Kidney glomerular epithelial cell (primary cell): ENCODE data around the gene AJM1.

Source experiments
- DNase-seq: peaks from one replicate; lab custom pipeline; 2025; lab: John Stamatoyannopoulos, UW

The AJM1 gene

DNA sequence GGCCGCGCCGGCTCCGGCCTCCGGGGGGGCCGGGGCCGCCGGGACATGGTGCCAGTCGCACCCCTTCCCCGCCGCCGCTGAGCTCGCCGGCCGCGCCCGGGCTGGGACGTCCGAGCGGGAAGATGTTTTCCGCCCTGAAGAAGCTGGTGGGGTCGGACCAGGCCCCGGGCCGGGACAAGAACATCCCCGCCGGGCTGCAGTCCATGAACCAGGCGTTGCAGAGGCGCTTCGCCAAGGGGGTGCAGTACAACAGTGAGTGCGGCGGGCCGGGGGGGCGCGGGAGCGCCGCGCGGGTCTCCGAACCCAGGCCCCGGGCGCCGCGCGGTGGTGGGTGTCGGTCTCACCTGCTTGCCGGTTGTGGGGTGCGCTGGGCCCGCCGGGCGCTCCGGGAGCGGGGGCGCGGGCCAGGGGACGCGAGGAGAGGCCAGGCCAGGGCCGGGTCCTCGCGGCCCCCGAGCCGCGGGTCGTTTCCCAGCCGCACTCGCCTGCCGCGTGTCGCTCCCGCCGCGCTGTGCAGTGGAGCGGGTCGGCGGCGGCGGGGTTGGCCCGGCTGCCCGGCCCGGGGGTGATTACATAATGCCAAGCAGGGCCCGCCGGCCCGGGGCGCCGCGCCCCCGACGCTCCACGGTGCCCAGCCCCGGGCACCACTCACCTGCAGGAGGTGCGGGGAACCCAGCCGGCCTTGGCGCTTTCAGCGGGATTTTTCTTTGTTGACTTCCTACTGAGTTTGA lies 34.0 kb upstream of the AJM1 start:
- no peak for DNase-seq

DNA sequence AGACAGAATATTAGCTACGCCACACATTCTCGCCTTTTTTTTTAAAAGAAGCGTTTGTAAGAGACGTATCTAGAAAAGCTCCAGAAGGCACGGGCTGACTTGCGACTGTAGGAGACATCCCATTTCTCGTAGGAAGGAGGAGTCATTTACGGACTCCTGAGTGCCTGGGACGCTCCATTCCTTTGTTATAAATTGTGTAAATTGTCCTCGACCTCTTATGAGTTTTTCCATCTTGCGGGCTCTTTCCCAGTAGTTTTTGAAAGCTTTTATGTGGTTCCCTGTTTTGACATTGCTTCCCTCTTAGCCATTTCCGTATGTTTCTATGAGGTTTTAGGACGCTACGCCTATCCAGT lies 33.5 kb upstream of the AJM1 start:
- peak; percentile 33 for DNase-seq

- DNase-seq = no peak
Measured at GRCh38 chr9:136814725-136815421, 27.4 kb upstream of the AJM1 start.

GRCh38 chr9:136815422-136815782 lies 26.9 kb upstream of the AJM1 start:
- DNase-seq = no peak

GRCh38 chr9:136820971-136821825 lies 21.1 kb upstream of the AJM1 start:
- DNase-seq = no peak

GRCh38 chr9:136821826-136822544 lies 20.3 kb upstream of the AJM1 start:
- no peak for DNase-seq

DNA sequence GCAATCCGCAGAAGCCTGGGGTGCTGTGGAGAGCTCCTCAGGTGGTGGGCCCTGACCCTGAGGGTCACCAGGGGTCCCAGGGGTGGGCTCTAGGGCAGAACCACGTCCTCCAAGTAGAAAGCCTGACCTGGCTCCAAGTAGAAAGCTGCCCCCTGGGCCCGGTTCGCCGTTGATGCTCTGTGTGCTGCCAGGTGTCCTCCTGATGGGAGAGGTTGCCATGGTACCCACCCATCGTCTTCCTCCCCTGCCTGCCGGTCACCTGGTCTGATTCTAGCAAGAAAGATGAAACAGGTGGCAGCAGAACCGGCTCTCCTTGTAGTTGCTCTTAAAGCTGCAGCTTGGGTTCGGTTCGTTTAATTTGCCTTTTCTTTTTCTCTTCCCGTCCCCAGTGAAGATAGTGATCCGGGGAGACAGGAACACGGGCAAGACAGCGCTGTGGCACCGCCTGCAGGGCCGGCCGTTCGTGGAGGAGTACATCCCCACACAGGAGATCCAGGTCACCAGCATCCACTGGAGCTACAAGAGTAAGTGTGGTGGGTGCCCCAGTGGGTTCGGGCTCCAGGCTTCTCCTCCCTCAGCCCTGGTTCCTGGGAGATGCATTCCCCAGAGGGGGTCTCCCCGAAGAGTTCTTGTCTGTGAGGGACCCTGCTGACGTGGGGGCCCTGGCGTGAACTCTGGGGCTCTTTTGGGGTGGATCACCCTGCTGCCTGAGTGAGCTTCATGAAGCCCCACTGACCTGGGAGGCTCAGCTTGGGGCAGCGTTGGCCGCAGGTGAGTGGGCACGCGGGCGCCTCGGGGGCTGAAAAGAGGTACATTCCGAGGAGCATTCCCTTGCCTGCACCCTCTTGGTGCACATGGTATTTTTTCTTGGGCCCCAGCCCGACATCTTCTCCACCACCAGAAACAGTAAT lies 18.9 kb upstream of the AJM1 start:
- DNase-seq = no peak

GRCh38 chr9:136824496-136825225 lies 17.6 kb upstream of the AJM1 start:
- no peak for DNase-seq

- no peak for DNase-seq
Measured at GRCh38 chr9:136825295-136826187, 16.7 kb upstream of the AJM1 start.

DNA sequence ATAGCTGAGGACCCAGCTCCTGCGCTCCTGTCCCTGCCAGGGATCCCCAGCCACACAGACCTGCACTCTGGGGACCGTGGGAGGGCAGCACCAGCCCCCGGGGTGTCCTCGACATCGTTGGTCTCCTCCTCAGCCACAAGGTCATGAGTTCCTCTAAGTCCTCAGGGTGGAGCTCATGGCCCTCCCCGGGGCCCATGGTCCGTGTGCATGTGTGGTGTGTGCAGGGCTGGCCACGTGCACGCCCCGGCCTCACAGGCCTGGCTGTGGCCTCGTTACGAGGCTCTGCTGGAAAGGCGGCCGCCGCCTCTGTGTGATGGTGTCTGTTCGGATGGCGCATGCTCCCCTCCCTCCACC lies 16.1 kb upstream of the AJM1 start:
- DNase-seq = no peak

DNA sequence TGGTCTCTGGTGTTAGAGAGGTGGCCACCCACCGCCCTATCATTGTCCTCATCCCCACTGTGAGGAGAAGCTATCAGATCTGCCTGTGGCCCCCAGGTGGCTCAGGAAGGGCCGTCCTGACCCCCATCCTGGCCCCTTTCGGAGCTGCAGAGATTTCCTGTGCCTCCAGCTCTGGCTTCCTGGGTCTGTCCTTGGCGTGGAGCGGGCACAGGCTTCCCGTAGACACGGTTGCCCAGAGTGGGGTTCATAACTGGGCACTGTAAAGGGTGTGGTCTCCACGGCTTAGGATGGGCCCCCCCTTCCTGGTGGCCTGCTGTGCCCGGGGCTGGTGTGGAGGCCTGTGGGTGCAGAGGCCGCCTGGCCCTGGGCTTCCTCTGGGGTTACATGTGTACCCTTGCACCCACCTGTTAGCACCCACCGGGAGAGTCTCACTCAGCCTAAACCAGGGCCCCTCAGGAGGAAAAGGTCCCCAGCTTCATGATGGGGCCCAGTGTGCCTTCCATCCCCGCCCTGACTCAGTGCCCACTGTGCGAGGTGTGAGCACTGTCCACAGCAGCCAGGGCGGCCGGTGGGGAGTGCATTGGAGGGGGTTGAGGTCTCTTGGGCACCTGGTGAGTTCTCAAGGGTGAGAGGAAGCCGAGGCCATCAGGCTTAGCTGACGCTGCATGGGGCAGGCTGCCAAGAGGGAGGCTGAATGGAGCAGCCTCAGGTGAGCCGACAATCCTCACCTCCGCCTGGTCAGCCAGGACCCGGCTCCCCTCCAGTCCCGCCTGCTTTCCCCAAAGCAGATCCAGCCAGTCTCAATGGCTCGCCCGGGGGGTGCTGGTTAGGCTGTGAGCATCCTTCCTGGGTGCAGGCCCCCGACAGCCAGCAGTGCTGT lies 15.3 kb upstream of the AJM1 start:
- no peak for DNase-seq

- DNase-seq = no peak
Measured at GRCh38 chr9:136827794-136828473, 14.3 kb upstream of the AJM1 start.

DNA sequence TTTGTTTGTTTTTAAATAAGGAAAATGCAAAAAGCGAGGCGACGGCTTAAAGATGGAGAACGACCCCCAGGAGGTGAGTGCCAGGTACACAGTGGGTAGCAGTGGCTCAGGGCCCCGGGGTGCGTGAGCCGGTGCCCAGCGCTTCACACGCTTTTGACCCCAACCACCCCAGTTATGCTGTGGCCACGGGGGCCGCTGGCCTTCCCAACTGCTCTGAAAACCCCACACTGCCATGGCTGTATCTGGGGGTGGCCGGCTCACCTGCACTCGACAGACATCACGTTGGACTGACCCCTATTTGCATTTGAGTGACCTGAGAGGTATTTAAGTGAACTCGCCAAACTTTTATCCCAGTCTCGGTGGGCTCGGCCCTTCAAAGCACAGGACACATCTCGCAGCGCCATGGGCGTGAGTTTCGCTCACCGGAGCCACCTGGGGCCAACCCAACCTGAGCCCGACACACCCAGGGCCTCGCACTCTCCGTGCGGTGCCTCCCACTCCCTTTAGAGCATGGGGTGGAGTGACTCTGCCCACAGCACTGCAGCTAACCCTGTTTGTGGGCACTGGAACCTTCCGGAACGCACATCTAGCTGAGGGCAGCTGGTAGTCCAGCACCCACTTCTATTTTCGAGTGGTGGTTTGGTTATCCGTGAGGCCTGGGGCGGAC lies 13.7 kb upstream of the AJM1 start:
- DNase-seq = no peak

GRCh38 chr9:136829412-136829811 lies 12.9 kb upstream of the AJM1 start:
- no peak for DNase-seq

GRCh38 chr9:136829981-136830885 lies 12.0 kb upstream of the AJM1 start:
- no peak for DNase-seq

GRCh38 chr9:136831002-136831719 lies 11.1 kb upstream of the AJM1 start:
- no peak for DNase-seq
